Activated T-cell treated with anti-CD3 and anti-CD28 coated beads, Interleukin-2, amount 50 U/mL, for 72 hours (primary cell): ENCODE data around the gene SH3GL2. TPM values are rescaled to one million over a fixed set of nuclear protein-coding genes. Genes with fewer than 3 reads are reported as not detected.

ENCODE experiments used
- ATAC-seq, 2 donors: fragments of 150-1000 bp; cut with Tn5 transposase; replicated peaks in 1 of 2; 2 replicates each; pipeline ENCODE4 v1.10.0; 2021; ENCODE audit warnings: moderate library complexity in 2 of 2, mild to moderate bottlenecking in 1 of 2
- DNase-seq, 2 donors: peaks; one replicate each; pipeline ENCODE4 v3.0.0; 2021 to 2022; ENCODE audit warnings: mixed read lengths in 1 of 2
- H3K27ac Mint-ChIP-seq: one replicate; pipeline ENCODE4 v1.8.0; 2022; ENCODE audit warnings: mild to moderate bottlenecking, moderate library complexity, mixed read lengths
- H3K27me3 Mint-ChIP-seq: one replicate; pipeline ENCODE4 v1.8.0; 2022; ENCODE audit warnings: low read depth, mixed read lengths
- H3K36me3 Mint-ChIP-seq, 2 donors: one replicate each; pipeline ENCODE4 v1.8.0; 2022; ENCODE audit warnings: mixed read lengths in 2 of 2, mild to moderate bottlenecking in 1 of 2; ENCODE audit not compliant: insufficient read depth in 2 of 2
- H3K4me1 Mint-ChIP-seq: one replicate; pipeline ENCODE4 v1.8.0; 2022; ENCODE audit warnings: low read depth, mixed read lengths
- H3K4me3 Mint-ChIP-seq, 2 donors: one replicate each; pipeline ENCODE4 v1.8.0; 2022; ENCODE audit warnings: mild to moderate bottlenecking in 2 of 2, mixed read lengths in 2 of 2, moderate library complexity in 2 of 2
- H3K9me3 Mint-ChIP-seq, 2 donors: one replicate each; pipeline ENCODE4 v1.8.0; 2022; ENCODE audit warnings: mixed read lengths in 2 of 2
- total RNA-seq, 2 donors: library from RNA; stranded (reverse); gene quantifications; one replicate each; pipeline ENCODE4 v1.2.3, GENCODE V29; 2022

The SH3GL2 gene
- total RNA-seq, 2 donors from 2014 or later: not detected

DNA sequence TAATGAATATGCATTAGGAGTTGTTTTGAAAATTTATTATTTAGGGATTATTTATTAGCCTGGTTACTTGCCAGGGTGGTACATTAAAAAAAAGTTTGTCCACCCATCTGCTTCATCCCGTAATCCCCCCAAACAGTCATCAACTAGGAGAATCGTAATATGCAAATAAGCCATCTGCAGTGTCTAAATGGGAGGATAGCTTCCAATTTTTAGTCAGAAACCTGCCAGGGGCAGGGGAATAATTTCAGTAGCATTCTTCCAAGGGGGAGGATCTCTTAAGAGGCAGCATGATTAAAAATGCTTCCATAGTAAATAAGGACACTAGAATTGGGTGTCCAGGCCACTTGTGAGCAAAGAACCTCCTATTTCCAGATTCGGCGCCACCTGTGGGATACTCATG lies 43.3 kb downstream of the SH3GL2 start:
- H3K27ac Mint-ChIP-seq: no peak overlapping the region
- H3K4me3 Mint-ChIP-seq: no peak overlapping the region
- H3K27me3 Mint-ChIP-seq: no peaks in the 10 kb centered on the region
- ATAC-seq (no peak), DNase-seq (no peak)
- peaks cover 0 to 7% of the 10 kb centered on the region in 2 donors for H3K9me3 Mint-ChIP-seq
- no peaks in the 10 kb centered on the region for H3K36me3 Mint-ChIP-seq
- no peaks in the 10 kb centered on the region for H3K4me1 Mint-ChIP-seq

GRCh38 chr9:17622749-17623148 lies 43.9 kb downstream of the SH3GL2 start:
- no peak overlapping the region for H3K27ac Mint-ChIP-seq
- H3K9me3 Mint-ChIP-seq: peaks cover 0 to 4% of the 10 kb centered on the region in 2 donors
- H3K4me3 Mint-ChIP-seq: no peak overlapping the region
- no peaks in the 10 kb centered on the region for H3K36me3 Mint-ChIP-seq
- DNase-seq (no peak), ATAC-seq (no peak)
- H3K27me3 Mint-ChIP-seq: no peaks in the 10 kb centered on the region
- no peaks in the 10 kb centered on the region for H3K4me1 Mint-ChIP-seq

- Mint-ChIP-seq H3K36me3 (no peaks in the 10 kb centered on the region), H3K9me3 (peaks cover 0 to 4% of the 10 kb centered on the region in 2 donors), H3K4me3 (no peak overlapping the region), H3K4me1 (no peaks in the 10 kb centered on the region), H3K27ac (no peak overlapping the region), H3K27me3 (no peaks in the 10 kb centered on the region)
- no peak for ATAC-seq
- no peak for DNase-seq
Observed at GRCh38 chr9:17623965-17624364, 45.1 kb downstream of the SH3GL2 start.

GRCh38 chr9:17624571-17624970 lies 45.7 kb downstream of the SH3GL2 start:
- Mint-ChIP-seq H3K27me3 (no peaks in the 10 kb centered on the region), H3K4me3 (no peak overlapping the region)

DNA sequence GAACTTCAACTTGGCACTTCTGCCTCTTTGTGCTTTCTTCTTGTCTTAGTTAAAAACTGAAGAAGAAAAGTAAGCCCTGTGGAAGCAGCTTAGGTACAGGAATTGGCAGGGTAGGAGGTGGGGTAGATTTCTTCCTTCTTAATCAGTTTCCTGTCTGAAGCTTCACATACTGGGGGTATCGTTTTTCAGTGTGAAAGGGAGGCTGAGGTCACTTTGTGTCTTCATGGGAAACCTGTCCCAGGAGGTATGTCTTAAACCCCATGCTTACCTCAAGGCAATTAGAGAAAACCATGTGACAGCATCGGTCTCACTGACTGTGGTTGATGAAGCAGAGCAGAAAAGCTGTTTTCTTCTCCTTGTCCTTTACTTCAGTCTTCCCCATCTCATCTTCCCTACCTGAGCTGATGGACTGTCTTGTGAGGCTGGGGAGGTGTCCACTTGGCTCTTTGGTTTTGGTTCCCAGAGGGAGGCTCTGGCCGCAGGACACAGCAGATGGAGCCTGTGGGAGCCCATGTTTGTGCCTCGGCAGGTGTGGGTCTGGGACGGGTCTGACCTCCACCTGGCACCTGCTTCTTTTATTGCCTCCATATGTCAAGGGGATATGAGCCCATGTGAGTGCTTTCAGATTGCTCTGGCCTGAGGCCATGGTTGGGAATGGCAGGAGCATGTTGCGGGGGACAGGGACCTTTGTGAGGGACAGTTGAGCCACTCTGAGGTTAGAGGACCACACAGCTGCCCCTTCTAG lies 47.0 kb downstream of the SH3GL2 start:
- Mint-ChIP-seq H3K27me3 (no peaks in the 10 kb centered on the region), H3K9me3 (peaks cover 2% of the 10 kb centered on the region in 2 donors), H3K27ac (no peak overlapping the region), H3K36me3 (no peaks in the 10 kb centered on the region), H3K4me1 (no peaks in the 10 kb centered on the region), H3K4me3 (no peak overlapping the region)
- ATAC-seq (no peak), DNase-seq (no peak)

More at GRCh38 chr9:17624571-17624970, 45.7 kb downstream of the SH3GL2 start:
- Mint-ChIP-seq H3K27ac (no peak overlapping the region), H3K36me3 (no peaks in the 10 kb centered on the region), H3K4me1 (no peaks in the 10 kb centered on the region), H3K9me3 (peaks cover 0 to 4% of the 10 kb centered on the region in 2 donors)
- DNase-seq (no peak), ATAC-seq (no peak)

DNA sequence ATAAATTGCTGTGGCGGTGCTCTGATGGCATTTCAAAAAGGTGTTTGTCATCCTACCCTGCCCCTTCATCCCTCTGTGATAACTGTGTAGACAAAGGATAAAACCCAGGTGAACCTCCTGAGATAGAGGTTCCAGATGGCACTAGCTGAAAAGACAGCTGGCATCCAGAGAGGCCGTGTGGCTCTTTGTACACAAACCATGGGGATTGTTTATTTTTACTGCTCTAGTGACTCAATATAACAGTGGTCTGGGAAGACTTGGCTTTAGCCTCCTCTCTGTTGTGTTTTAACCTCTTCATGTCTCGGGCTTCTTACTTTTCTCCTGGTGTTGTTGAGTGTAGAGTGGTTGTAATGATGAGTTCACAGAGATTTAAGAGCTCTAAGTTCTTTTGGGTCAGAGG lies 48.8 kb downstream of the SH3GL2 start:
- ATAC-seq (no peak), DNase-seq (no peak)
- no peaks in the 10 kb centered on the region for H3K4me1 Mint-ChIP-seq
- H3K27me3 Mint-ChIP-seq: no peaks in the 10 kb centered on the region
- no peak overlapping the region for H3K27ac Mint-ChIP-seq
- H3K36me3 Mint-ChIP-seq: no peaks in the 10 kb centered on the region
- peaks cover 2% of the 10 kb centered on the region in 2 donors for H3K9me3 Mint-ChIP-seq
- H3K4me3 Mint-ChIP-seq: no peak overlapping the region

DNA sequence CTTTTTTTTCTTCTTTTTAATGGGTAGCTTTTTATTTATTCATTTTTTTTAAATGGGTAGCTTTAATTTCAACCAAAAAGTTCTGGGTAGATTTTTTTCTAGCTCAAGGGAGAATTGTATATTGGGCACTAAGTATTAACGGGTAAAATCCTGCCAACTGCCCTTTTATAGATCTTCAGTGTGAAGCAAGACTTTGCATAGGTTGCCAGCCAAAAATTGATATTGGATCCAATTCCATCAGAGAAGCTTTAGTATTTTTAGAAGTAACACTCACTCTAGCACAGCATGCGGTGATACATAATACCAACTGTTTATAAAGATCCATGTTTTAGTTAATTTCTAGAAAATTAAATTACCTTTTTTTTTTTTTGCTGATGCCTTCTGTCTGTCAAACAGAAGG lies 49.8 kb downstream of the SH3GL2 start:
- DNase-seq: no peak
- Mint-ChIP-seq H3K4me3 (no peak overlapping the region), H3K27ac (no peak overlapping the region), H3K27me3 (no peaks in the 10 kb centered on the region), H3K9me3 (peaks cover 2% of the 10 kb centered on the region in 2 donors), H3K4me1 (no peaks in the 10 kb centered on the region), H3K36me3 (no peaks in the 10 kb centered on the region)
- no peak for ATAC-seq

DNA sequence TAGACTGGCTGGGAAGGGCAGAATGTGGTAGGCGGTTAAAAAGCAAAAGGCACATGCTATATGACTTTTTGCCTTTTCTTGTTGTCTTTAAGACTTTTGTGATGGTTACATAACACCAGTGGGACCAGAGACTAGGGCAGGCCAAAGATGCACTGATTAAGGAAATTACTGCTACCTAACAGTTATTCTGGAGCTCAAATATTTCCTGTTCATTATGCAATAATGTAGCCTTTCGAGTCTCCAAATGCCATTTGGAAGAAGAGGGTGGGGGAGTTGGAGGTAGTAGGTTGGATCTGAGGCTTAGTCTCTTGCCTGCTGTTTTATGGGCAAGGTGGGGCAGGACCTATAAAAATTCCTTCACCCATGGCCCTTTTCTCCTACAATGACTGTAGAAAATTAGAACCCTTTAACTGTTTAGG lies 51.7 kb downstream of the SH3GL2 start:
- ATAC-seq (no peak), DNase-seq (no peak)
- H3K4me1 Mint-ChIP-seq: no peaks in the 10 kb centered on the region
- H3K9me3 Mint-ChIP-seq: peaks cover 0 to 5% of the 10 kb centered on the region in 2 donors
- H3K4me3 Mint-ChIP-seq: no peak overlapping the region
- no peak overlapping the region for H3K27ac Mint-ChIP-seq
- H3K27me3 Mint-ChIP-seq: no peaks in the 10 kb centered on the region
- no peaks in the 10 kb centered on the region for H3K36me3 Mint-ChIP-seq

DNA sequence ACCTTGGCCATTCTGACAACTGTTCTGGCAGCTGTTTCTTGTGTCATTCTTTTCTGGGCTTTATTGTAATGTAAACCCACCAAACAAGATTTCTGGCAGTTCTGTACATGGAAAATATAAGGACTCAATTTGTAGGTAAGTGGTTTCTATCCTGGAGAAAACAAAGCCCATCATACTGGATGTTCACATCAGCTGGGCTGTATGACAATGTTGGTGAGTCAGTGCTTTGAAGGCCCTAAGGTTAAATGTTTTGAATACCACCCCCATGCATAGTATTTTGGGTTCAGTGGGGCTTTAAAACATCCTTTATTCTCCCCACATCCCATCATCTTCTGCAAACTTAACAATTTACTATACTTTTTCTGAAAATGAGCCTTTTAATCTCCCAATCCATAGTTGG lies 52.5 kb downstream of the SH3GL2 start:
- Mint-ChIP-seq H3K4me1 (no peaks in the 10 kb centered on the region), H3K9me3 (peaks cover 0 to 5% of the 10 kb centered on the region in 2 donors), H3K4me3 (no peak overlapping the region), H3K27ac (no peak overlapping the region), H3K27me3 (no peaks in the 10 kb centered on the region), H3K36me3 (no peaks in the 10 kb centered on the region)
- DNase-seq: no peak
- no peak for ATAC-seq

DNA sequence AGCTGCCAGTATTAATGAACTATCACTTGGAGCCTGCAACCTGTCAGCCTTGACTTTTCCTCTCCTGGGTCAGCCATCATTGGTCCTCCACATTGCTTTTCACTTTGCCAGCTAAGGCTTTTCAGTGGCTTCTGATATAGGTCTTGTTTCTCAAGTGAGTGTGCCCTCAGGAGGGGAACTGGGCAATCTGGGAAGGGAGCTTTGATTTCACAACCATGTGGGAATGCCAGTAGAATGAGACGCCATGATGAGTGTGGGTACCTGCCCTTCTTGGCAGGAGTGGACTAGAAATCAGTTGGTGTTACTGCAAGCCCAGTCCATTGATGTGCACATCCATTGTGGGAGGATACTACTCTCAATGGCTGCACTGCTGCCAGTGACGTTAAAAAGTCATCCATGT lies 54.1 kb downstream of the SH3GL2 start:
- DNase-seq: no peak
- no peaks in the 10 kb centered on the region for H3K27me3 Mint-ChIP-seq
- no peak for ATAC-seq
- no peaks in the 10 kb centered on the region for H3K4me1 Mint-ChIP-seq
- peaks cover 0 to 5% of the 10 kb centered on the region in 2 donors for H3K9me3 Mint-ChIP-seq
- H3K4me3 Mint-ChIP-seq: no peak overlapping the region
- no peak overlapping the region for H3K27ac Mint-ChIP-seq
- no peaks in the 10 kb centered on the region for H3K36me3 Mint-ChIP-seq

DNA sequence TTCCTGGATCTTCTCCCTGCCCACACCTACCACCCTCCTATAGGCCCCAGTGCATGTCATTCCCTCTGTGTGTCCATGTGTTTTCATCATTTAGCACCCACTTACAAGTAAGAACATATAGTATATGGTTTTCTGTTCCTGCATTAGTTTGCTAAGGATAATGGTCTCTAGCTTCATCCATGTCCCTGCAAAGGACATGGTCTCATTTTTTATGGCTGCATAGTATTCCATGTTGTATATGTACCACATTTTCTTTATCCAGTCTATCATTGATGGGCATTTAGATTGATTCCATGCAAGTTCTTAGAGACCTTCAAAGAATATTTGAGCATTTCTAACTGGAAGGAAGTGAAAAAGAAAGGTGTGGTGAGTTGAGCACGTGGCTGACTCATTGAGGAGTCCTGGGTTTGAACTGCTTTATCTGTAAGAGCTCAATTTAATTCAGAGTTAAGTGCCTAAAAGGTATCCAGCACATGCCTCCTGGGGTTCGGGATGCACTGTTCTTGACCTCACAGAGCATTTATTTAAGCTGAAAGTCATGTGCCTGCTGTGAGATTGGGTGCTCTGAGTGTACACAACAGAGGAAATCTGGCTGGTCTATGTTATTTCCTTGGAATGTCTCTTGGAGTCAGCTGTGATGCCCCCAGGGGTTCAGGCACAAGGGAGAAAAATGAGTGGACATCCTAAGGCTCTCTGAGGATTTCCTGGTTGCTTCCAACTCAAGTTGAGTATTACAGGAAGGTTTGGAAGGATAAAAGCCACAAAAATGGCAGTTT lies 56.4 kb downstream of the SH3GL2 start:
- no peak overlapping the region for H3K27ac Mint-ChIP-seq
- peaks cover 0 to 4% of the 10 kb centered on the region in 2 donors for H3K9me3 Mint-ChIP-seq
- no peak for ATAC-seq
- no peak for DNase-seq
- H3K4me1 Mint-ChIP-seq: no peaks in the 10 kb centered on the region
- no peaks in the 10 kb centered on the region for H3K27me3 Mint-ChIP-seq
- no peaks in the 10 kb centered on the region for H3K36me3 Mint-ChIP-seq
- no peak overlapping the region for H3K4me3 Mint-ChIP-seq

- no peaks in the 10 kb centered on the region for H3K36me3 Mint-ChIP-seq
- H3K27ac Mint-ChIP-seq: no peak overlapping the region
- H3K9me3 Mint-ChIP-seq: peaks cover 0 to 3% of the 10 kb centered on the region in 2 donors
- no peaks in the 10 kb centered on the region for H3K27me3 Mint-ChIP-seq
- no peak overlapping the region for H3K4me3 Mint-ChIP-seq
- no peaks in the 10 kb centered on the region for H3K4me1 Mint-ChIP-seq
- DNase-seq (no peak), ATAC-seq (no peak)
Observed at GRCh38 chr9:17636349-17636748, 57.5 kb downstream of the SH3GL2 start.

DNA sequence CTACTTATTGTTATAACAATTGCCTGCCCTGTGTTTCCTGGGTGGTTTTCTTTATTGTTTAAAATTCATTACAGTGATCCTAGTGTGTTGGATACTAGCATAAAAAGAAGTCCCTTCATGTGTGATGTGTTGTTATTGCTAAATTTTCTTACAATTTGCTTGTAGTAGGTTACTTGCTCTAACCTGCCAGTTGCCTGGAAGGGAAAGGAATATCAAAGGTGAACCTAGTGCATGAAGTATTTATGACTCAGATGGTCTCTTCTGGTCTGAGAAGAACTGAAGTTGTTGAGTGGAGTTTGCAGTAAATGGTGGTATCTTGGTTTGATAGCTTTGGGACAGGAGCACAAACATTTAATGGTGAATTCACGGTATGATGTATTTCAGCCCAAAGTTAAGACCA lies 58.0 kb downstream of the SH3GL2 start:
- H3K9me3 Mint-ChIP-seq: peaks cover 0 to 5% of the 10 kb centered on the region in 2 donors
- no peaks in the 10 kb centered on the region for H3K27me3 Mint-ChIP-seq
- H3K4me3 Mint-ChIP-seq: no peak overlapping the region
- no peak for ATAC-seq
- no peak for DNase-seq
- H3K27ac Mint-ChIP-seq: no peak overlapping the region
- H3K4me1 Mint-ChIP-seq: no peaks in the 10 kb centered on the region
- H3K36me3 Mint-ChIP-seq: no peaks in the 10 kb centered on the region
